Endothelial cell of umbilical vein (primary cell): ENCODE data around the gene CHD9. TPM values are rescaled to one million over a fixed set of nuclear protein-coding genes. Genes with fewer than 3 reads are reported as not detected.

ENCODE experiments used
- BruUV-seq: library from RNA; stranded (reverse); fragments of 400-500 nt; replicated peaks from 2 replicates; lab custom pipeline; 2021; lab: Mats Ljungman, UMichigan
- CTCF ChIA-PET: fragments of 300-600, 350-600 bp; sonication (Branson Sonifier 250); formaldehyde crosslinking; loops from one replicate; lab custom pipeline; 2021; ENCODE audit warnings: antibody characterized with exemption, inconsistent platforms; lab: Charles Lee
- POLR2A ChIA-PET: fragments of 300-600, 350-600 bp; sonication (Branson Sonifier 250); formaldehyde crosslinking; loops from one replicate; lab custom pipeline; 2021; ENCODE audit warnings: antibody characterized with exemption, inconsistent platforms; lab: Charles Lee
- DNase-seq: peaks from one replicate; pipeline ENCODE4 v3.0.0-alpha.2; 2011; ENCODE audit warnings: low read depth, low spot score
- FAIRE-seq: peaks from 2 replicates; lab custom pipeline; 2011; peaks lifted over from hg19 to GRCh38; lab: Jason Lieb, UNC
- H2AFZ ChIP-seq: 2 replicates; pipeline ENCODE4 v1.6.0; 2012; ENCODE audit warnings: low read depth, low read length, control low read depth, inconsistent platforms
- H3K27ac ChIP-seq: 2 replicates; pipeline ENCODE4 v1.5.1; 2011; ENCODE audit warnings: low read depth, mild to moderate bottlenecking, control low read depth, low read length, moderate library complexity; ENCODE audit not compliant: insufficient read depth
- H3K27me3 ChIP-seq, 2 experiments: 2 replicates each; pipeline versions ENCODE4 v1.6.0 to v1.6.1; 2011; ENCODE audit warnings: low read length in 2 of 2, mixed read lengths in 1 of 2; ENCODE audit not compliant: control insufficient read depth in 2 of 2, insufficient read depth in 2 of 2
- H3K36me3 ChIP-seq, 2 experiments: 2 replicates in 1 of 2; 3 replicates in 1 of 2; pipeline ENCODE4 v1.5.1; 2011; ENCODE audit warnings: low read length in 2 of 2, mild to moderate bottlenecking in 1 of 2, moderate library complexity in 1 of 2; ENCODE audit not compliant: control insufficient read depth in 2 of 2, insufficient read depth in 2 of 2; ENCODE audit errors: extremely low read depth in 1 of 2
- H3K4me1 ChIP-seq: 3 replicates; pipeline ENCODE4 v1.5.1; 2011; ENCODE audit warnings: mild to moderate bottlenecking, low read length; ENCODE audit not compliant: control insufficient read depth, insufficient read depth; ENCODE audit errors: extremely low read depth
- H3K4me2 ChIP-seq: 2 replicates; pipeline ENCODE4 v1.6.1; 2011; ENCODE audit warnings: low read length, control low read depth, mixed read lengths; ENCODE audit not compliant: insufficient read depth
- H3K4me3 ChIP-seq, 3 experiments: fragments of 200-600 bp in 1 of 3; sonication (generic), shearing (Covaris generic) in 1 of 3; replicated peaks in 1 of 3; 2 replicates each; pipeline ENCODE4 v1.5.1; 2011 to 2016; ENCODE audit warnings: control low read depth in 3 of 3, low read length in 3 of 3, mild to moderate bottlenecking in 2 of 3, inconsistent platforms in 1 of 3, low read depth in 1 of 3, moderate library complexity in 1 of 3; ENCODE audit not compliant: insufficient read depth in 1 of 3
- H3K79me2 ChIP-seq: 2 replicates; pipeline ENCODE4 v1.6.0; 2012; ENCODE audit warnings: low read length, inconsistent platforms; ENCODE audit not compliant: control insufficient read depth, insufficient read depth
- H3K9ac ChIP-seq: replicated peaks from 2 replicates; pipeline ENCODE3; 2011; ENCODE audit warnings: low read length, control low read depth; ENCODE audit not compliant: insufficient read depth; ENCODE audit errors: extremely low read depth
- H3K9me1 ChIP-seq: replicated peaks from 3 replicates; pipeline ENCODE4 v1.6.0; 2011; ENCODE audit warnings: mild to moderate bottlenecking, low read length; ENCODE audit not compliant: control insufficient read depth, insufficient read depth; ENCODE audit errors: extremely low read depth
- H3K9me3 ChIP-seq: replicated peaks from 2 replicates; pipeline ENCODE4 v1.5.1; 2012; ENCODE audit warnings: low read length, inconsistent platforms; ENCODE audit not compliant: control insufficient read depth, insufficient read depth
- H4K20me1 ChIP-seq: replicated peaks from 2 replicates; pipeline ENCODE3; 2011; ENCODE audit warnings: mild to moderate bottlenecking, low read length; ENCODE audit not compliant: control insufficient read depth, insufficient read depth; ENCODE audit errors: extremely low read depth
- EZH2 ChIP-seq: IDR thresholded peaks from 2 replicates; pipeline ENCODE4 v1.6.1; 2012; ENCODE audit warnings: borderline replicate concordance, low read depth, mild to moderate bottlenecking, moderate library complexity, low read length, inconsistent platforms; ENCODE audit not compliant: severe bottlenecking
- FOS ChIP-seq: IDR thresholded peaks from 2 replicates; pipeline ENCODE4 v1.6.1; 2011; ENCODE audit warnings: mild to moderate bottlenecking, low read length, moderate library complexity, borderline replicate concordance; ENCODE audit not compliant: insufficient read depth
- GATA2 ChIP-seq: IDR thresholded peaks from 2 replicates; pipeline ENCODE4 v1.7.0; 2011; ENCODE audit warnings: low read depth, mild to moderate bottlenecking, moderate library complexity, mixed read lengths, low read length; ENCODE audit not compliant: insufficient read length, insufficient read depth
- JUN ChIP-seq: IDR thresholded peaks from 2 replicates; pipeline ENCODE4 v1.6.1; 2011; ENCODE audit warnings: borderline replicate concordance, low read depth; ENCODE audit not compliant: insufficient read length, insufficient read depth
- MYC ChIP-seq: IDR thresholded peaks from one replicate; pipeline ENCODE4 v1.6.1; 2011; ENCODE audit warnings: mild to moderate bottlenecking, low read depth, low read length
- POLR2A ChIP-seq: IDR thresholded peaks from 2 replicates; pipeline ENCODE4 v1.6.1; 2012; ENCODE audit warnings: low read depth, mild to moderate bottlenecking, control low read depth, low read length
- POLR2AphosphoS5 ChIP-seq: IDR thresholded peaks from 2 replicates; pipeline ENCODE4 v1.6.1; 2012; ENCODE audit warnings: low read depth, mild to moderate bottlenecking, control low read depth, low read length, moderate library complexity; ENCODE audit not compliant: insufficient read depth
- dilution Hi-C: fragments of 300-500 bp; cut with MboI; formaldehyde crosslinking; loops from one replicate; pipeline ENCODE4 v1.15.0; 2019; ENCODE audit warnings: low sequenced_read_pairs; ENCODE audit not compliant: extremely low pct_ligation_motif_present
- intact Hi-C: fragments of 100-400 bp; cut with micrococcal nuclease; formaldehyde crosslinking; loops from one replicate; pipeline ENCODE4 v1.10.0; 2022
- polyA plus RNA-seq, 4 experiments: library from polyadenylated mRNA; depleted of rRNA in 3 of 4; stranded (reverse) in 3 of 4; unstranded in 1 of 4; fragments of >200 nt; gene quantifications; 2 replicates each; pipeline versions ENCODE4 v1.2.1 to v1.2.3, GENCODE V29; 2011 to 2012; ENCODE audit warnings: missing spikeins in 1 of 4
- total RNA-seq: library from RNA; stranded (reverse); gene quantifications from 2 replicates; pipeline ENCODE4 v1.2.3, GENCODE V29; 2021
- TF ChIP-seq, protein P1 (sequence below), 2 donors: IDR thresholded peaks; 1 replicate in 1 of 2; 2 replicates in 1 of 2; pipeline ENCODE4 v1.5.1; 2011; ENCODE audit warnings: low read length in 2 of 2, mild to moderate bottlenecking in 2 of 2, moderate library complexity in 2 of 2, control low read depth in 1 of 2, inconsistent platforms in 1 of 2, low read depth in 1 of 2; ENCODE audit not compliant: insufficient read depth in 1 of 2; ENCODE audit errors: extremely low read depth in 1 of 2
- TF ChIP-seq, protein P2 (sequence below): IDR thresholded peaks from 2 replicates; pipeline ENCODE4 v1.6.1; 2011; ENCODE audit not compliant: insufficient read depth, insufficient read length

Gene CHD9
- total and polyA plus RNA-seq, 2 donors (not counting 3 experiments of a cell fraction or from before 2014, with no cell fraction given), result 9.9 to 59.2 TPM

DNA sequence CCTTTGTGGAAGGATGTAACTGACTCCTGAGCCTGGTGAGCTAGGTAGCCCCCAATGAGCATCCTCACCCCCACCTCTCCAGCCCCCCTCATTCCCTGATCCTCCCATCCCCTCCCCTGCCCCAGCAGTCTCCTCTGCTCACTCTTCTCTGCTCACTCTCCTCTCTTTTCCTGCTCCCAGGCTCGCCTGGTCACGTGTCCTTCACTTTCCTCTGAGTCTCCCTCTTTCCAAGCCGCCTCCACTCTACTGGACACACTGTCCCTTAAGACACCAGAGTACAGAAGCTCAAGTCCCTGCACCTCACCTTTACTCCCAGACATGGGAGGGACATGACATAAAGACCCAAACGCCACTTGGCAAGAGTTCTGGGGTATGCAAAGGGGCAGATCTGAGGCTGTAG is 303.2 kb downstream of the CHD9 start:
- no peak for FAIRE-seq
- H3K9ac ChIP-seq, result no peak overlapping the region
- no peaks in the 10 kb centered on the region for H3K36me3 ChIP-seq
- H4K20me1 ChIP-seq, result no peaks in the 10 kb centered on the region
- no peak overlapping the region for H3K4me2 ChIP-seq
- DNase-seq, result no peak
- ChIA-PET POLR2A (no interaction called here), CTCF (interaction anchor here (2.0 kb wide), 1 partner anchor 1166 kb away, joined by 6 read pairs; no protein-coding TSS in a partner anchor)
- intact Hi-C loops, result no loop called here
- dilution Hi-C loops, result no loop called here
- no peaks in the 10 kb centered on the region for H3K27me3 ChIP-seq
- BruUV-seq, result no TSS peak
- no peaks in the 10 kb centered on the region for H3K9me1 ChIP-seq
- no peak overlapping the region for H2AFZ ChIP-seq
- no peak overlapping the region for H3K4me3 ChIP-seq
- no peak overlapping the region for H3K27ac ChIP-seq
- H3K79me2 ChIP-seq, result no peaks in the 10 kb centered on the region
- TF ChIP-seq EZH2, result no peak
- no peak for TF ChIP-seq JUN
- H3K9me3 ChIP-seq, result no peaks in the 10 kb centered on the region
- H3K4me1 ChIP-seq, result no peaks in the 10 kb centered on the region

DNA sequence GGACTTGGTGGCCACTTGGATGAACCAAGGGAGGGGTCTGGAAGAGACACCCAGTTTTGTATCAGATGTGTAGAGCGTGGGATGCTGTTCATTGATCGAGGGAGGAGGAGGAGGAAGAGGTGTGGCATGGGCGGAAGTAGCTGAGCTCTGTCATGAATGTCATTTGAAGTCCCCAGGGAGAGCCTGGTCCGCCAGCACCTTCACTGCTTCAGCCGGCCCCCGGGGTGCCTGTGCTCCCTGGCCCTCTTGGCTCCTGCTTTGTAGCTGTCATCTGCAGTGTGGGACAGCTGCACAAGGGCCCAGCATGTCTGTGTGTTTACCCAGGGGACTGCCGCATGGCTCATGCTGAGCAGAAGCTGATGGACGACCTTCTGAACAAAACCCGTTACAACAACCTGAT is 304.1 kb downstream of the CHD9 start:
- CTCF ChIA-PET, result interaction anchor here (1.1 kb wide), 1 partner anchor 10 kb away, joined by 4 read pairs; no protein-coding TSS in a partner anchor
- no peak for FAIRE-seq
- dilution Hi-C loops, result no loop called here

More for the DNA sequence above, 304.1 kb downstream of the CHD9 start:
- Histone ChIP-seq H3K36me3 (no peaks in the 10 kb centered on the region), H3K27ac (no peak overlapping the region), H3K4me1 (no peaks in the 10 kb centered on the region), H4K20me1 (no peaks in the 10 kb centered on the region), H3K27me3 (no peaks in the 10 kb centered on the region), H3K9me1 (no peaks in the 10 kb centered on the region), H2AFZ (no peak overlapping the region), H3K4me3 (no peak overlapping the region), H3K79me2 (no peaks in the 10 kb centered on the region), H3K4me2 (no peak overlapping the region), H3K9me3 (no peaks in the 10 kb centered on the region), H3K9ac (no peak overlapping the region)
- POLR2A ChIA-PET, result no interaction called here
- no peak for DNase-seq
- TF ChIP-seq EZH2 (no peak), POLR2AphosphoS5 (no peak), GATA2 (no peak), FOS (no peak), JUN (no peak), POLR2A (no peak), MYC (no peak)
- TF ChIP-seq, protein P1, sequence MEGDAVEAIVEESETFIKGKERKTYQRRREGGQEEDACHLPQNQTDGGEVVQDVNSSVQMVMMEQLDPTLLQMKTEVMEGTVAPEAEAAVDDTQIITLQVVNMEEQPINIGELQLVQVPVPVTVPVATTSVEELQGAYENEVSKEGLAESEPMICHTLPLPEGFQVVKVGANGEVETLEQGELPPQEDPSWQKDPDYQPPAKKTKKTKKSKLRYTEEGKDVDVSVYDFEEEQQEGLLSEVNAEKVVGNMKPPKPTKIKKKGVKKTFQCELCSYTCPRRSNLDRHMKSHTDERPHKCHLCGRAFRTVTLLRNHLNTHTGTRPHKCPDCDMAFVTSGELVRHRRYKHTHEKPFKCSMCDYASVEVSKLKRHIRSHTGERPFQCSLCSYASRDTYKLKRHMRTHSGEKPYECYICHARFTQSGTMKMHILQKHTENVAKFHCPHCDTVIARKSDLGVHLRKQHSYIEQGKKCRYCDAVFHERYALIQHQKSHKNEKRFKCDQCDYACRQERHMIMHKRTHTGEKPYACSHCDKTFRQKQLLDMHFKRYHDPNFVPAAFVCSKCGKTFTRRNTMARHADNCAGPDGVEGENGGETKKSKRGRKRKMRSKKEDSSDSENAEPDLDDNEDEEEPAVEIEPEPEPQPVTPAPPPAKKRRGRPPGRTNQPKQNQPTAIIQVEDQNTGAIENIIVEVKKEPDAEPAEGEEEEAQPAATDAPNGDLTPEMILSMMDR (IDR thresholded peaks at IDR 0.05; ENCODE audit: extremely low read depth in 1 of 2, insufficient read depth in 1 of 2, low read depth in 1 of 2, low read length in 2 of 2), result no peak
- TF ChIP-seq, protein P2, sequence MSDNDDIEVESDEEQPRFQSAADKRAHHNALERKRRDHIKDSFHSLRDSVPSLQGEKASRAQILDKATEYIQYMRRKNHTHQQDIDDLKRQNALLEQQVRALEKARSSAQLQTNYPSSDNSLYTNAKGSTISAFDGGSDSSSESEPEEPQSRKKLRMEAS, result no peak
- intact Hi-C loops, result no loop called here
- no TSS peak for BruUV-seq
